GM12875 (cell line): ENCODE data around the gene DOC2B.

ENCODE experiments used
- H3K4me3 ChIP-seq: one replicate; pipeline ENCODE4 v1.5.1; 2011; ENCODE audit warnings: low read depth, low read length, control low read depth
- TF ChIP-seq, protein P1 (sequence below): IDR thresholded peaks from 2 replicates; pipeline ENCODE4 v1.5.1; 2011; ENCODE audit warnings: low read depth, mild to moderate bottlenecking, control low read depth, inconsistent platforms, low read length, moderate library complexity, borderline replicate concordance; ENCODE audit not compliant: insufficient read depth

The DOC2B gene

GRCh38 chr17:181245-182049 is at the start of gene DOC2B:
TSS of gene DOC2B (minus strand) at chr17:181650. CDS start at chr17:181479, 171 bp downstream.
- H3K4me3 ChIP-seq = no peak within 1 kb of the TSS
- TF ChIP-seq, protein P1, sequence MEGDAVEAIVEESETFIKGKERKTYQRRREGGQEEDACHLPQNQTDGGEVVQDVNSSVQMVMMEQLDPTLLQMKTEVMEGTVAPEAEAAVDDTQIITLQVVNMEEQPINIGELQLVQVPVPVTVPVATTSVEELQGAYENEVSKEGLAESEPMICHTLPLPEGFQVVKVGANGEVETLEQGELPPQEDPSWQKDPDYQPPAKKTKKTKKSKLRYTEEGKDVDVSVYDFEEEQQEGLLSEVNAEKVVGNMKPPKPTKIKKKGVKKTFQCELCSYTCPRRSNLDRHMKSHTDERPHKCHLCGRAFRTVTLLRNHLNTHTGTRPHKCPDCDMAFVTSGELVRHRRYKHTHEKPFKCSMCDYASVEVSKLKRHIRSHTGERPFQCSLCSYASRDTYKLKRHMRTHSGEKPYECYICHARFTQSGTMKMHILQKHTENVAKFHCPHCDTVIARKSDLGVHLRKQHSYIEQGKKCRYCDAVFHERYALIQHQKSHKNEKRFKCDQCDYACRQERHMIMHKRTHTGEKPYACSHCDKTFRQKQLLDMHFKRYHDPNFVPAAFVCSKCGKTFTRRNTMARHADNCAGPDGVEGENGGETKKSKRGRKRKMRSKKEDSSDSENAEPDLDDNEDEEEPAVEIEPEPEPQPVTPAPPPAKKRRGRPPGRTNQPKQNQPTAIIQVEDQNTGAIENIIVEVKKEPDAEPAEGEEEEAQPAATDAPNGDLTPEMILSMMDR = no peak

GRCh38 chr17:230395-230770 is 48.9 kb upstream of the DOC2B start:
- no peak overlapping the region for H3K4me3 ChIP-seq
- TF ChIP-seq, protein P1 = no peak

GRCh38 chr17:229709-230394 is 48.4 kb upstream of the DOC2B start:
- TF ChIP-seq, protein P1 = no peak
- no peak overlapping the region for H3K4me3 ChIP-seq

- H3K4me3 ChIP-seq = no peak overlapping the region
- TF ChIP-seq, protein P1 = no peak
Measured at GRCh38 chr17:228951-229708, 47.7 kb upstream of the DOC2B start.

DNA sequence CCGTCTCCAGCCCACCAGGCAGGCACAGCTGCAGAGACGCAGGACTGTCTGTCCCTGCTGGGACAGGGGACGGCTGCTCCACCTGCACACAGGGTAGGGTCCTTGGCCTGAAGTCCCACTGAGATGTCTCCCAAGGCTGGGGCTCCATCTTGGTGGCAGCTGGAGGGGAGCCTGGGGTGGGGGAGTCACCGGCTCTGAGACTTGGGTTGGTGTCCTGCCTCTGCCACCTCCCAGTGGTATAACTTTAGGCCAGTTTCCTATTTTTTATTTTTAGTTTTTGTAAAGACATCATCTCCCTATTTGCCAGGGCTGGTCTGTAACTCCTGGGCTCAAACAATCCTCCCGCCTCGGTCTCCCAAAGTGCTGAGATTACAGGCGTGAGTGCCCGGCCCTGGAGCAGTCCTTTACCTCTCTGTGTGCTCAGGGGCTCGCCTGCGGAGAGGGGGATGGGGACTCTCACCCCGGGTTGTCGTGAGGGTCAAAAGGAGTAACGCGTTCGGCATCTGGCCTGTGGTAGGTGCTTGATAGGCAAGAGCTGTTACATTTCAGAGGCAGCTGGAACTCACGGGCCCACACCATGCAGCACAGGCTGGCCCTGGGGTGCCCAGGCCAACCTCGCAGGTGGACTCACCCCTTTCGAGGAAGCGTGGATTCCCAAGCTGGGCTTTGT is 46.6 kb upstream of the DOC2B start:
- H3K4me3 ChIP-seq = no peak overlapping the region
- TF ChIP-seq, protein P1 = no peak

DNA sequence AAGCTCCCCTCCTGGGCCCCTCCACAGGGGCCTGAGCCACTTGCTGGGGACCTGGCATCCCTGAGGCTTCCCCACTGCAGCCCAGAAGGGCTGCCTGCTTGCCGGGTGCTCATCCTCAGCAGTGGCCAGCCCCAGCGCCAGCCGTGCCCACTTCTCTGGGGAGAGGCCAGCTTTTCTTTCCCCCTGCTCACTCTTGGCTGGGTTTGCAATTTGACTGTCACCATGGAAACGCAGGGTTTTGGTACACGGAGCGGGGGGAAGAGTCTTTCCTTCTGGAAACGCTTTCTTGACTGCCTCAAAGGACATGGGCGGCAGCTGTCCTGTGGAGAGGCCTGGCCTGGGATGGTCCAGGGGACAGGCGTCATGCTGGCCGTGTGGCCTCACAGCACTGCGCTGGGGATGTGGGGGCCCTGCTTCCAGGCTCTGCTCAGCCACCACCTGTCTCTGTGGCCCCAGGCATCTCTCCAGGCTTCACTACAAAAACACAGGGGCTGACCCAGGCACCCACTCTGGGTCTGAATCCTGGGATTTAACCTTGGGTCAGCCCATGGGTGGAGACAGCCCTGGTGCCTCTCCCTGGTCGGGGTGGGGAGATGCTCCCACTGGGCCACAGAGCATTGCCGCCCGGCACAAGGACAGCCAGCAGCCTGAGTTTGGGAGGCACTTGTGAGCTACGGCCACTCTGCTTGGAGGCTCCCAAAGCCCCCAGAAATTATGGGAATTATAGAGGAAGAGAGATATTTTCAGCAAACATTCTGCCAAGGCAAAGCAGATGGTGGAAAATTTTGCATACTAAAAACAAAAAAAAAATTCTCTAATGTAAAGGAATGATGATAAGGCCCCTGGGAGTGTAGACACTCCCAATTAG is 45.9 kb upstream of the DOC2B start:
- TF ChIP-seq, protein P1 = no peak
- H3K4me3 ChIP-seq = no peak overlapping the region
